GM21737 (cell line): ENCODE data around the gene CALD1.

Experiments
- ATAC-seq: cut with Tn5 transposase; IDR thresholded peaks from one replicate; pipeline ENCODE4 v1.9.1; 2021; ENCODE audit warnings: mild to moderate bottlenecking, moderate library complexity; ENCODE audit not compliant: unreplicated experiment

CALD1 gene

GRCh38 chr7:134854816-134855215 is 75.4 kb downstream of the CALD1 start:
- no peak for ATAC-seq

- no peak for ATAC-seq
These were observed 76.0 kb downstream of the CALD1 start for GRCh38 chr7:134855442-134855841.

GRCh38 chr7:134856091-134856490 is 76.7 kb downstream of the CALD1 start:
- no peak for ATAC-seq

- no peak for ATAC-seq
These were observed 77.3 kb downstream of the CALD1 start for GRCh38 chr7:134856691-134857090.

- ATAC-seq: no peak
These were observed 78.5 kb downstream of the CALD1 start for GRCh38 chr7:134857958-134858357.

GRCh38 chr7:134859783-134860182 is 80.3 kb downstream of the CALD1 start:
- ATAC-seq: no peak

- ATAC-seq: no peak
These were observed 85.8 kb downstream of the CALD1 start for GRCh38 chr7:134865001-134865845.

GRCh38 chr7:134866617-134867016 is 87.2 kb downstream of the CALD1 start:
- ATAC-seq: no peak

- no peak for ATAC-seq
These were observed 90.7 kb downstream of the CALD1 start for GRCh38 chr7:134870156-134870555.

- ATAC-seq: no peak
These were observed 91.3 kb downstream of the CALD1 start for GRCh38 chr7:134870781-134871180.

GRCh38 chr7:134873253-134873652 is 93.8 kb downstream of the CALD1 start:
- ATAC-seq: no peak

- no peak for ATAC-seq
These were observed 95.0 kb downstream of the CALD1 start for GRCh38 chr7:134874407-134874806.

- ATAC-seq: no peak
These were observed 96.4 kb downstream of the CALD1 start for GRCh38 chr7:134875867-134876266.

GRCh38 chr7:134878746-134879357 is 99.4 kb downstream of the CALD1 start:
- no peak for ATAC-seq

GRCh38 chr7:134879815-134880475 is 100.5 kb downstream of the CALD1 start:
- ATAC-seq: no peak

GRCh38 chr7:134882481-134882880 is 103.0 kb downstream of the CALD1 start:
- no peak for ATAC-seq

GRCh38 chr7:134885967-134886352 is 106.5 kb downstream of the CALD1 start:
- ATAC-seq: no peak

GRCh38 chr7:134886353-134887057 is 107.1 kb downstream of the CALD1 start:
- ATAC-seq: no peak

GRCh38 chr7:134887523-134887922 is 108.1 kb downstream of the CALD1 start:
- ATAC-seq: no peak

- ATAC-seq: no peak
These were observed 108.8 kb downstream of the CALD1 start for GRCh38 chr7:134888141-134888740.
